Effector memory CD4-positive, alpha-beta T cell (primary cell): ENCODE data around the gene OR2B6.

Experiments used
- DNase-seq, 3 donors: peaks; one replicate each; pipeline ENCODE4 v3.0.0-alpha.2; 2020
- H3K27ac ChIP-seq: 2 replicates; pipeline ENCODE4 v1.7.0; 2013; ENCODE audit warnings: mild to moderate bottlenecking, low read length, moderate library complexity; ENCODE audit not compliant: insufficient read depth, poor library complexity, severe bottlenecking
- H3K27me3 ChIP-seq: replicated peaks from 2 replicates; pipeline ENCODE4 v1.7.0; 2013; ENCODE audit warnings: mild to moderate bottlenecking, low read length; ENCODE audit not compliant: insufficient read depth, control insufficient read depth, poor library complexity, severe bottlenecking
- H3K36me3 ChIP-seq: 2 replicates; pipeline ENCODE4 v1.7.0; 2013; ENCODE audit warnings: mild to moderate bottlenecking, low read length, moderate library complexity; ENCODE audit not compliant: control insufficient read depth, insufficient read depth
- H3K4me1 ChIP-seq: 2 replicates; pipeline ENCODE4 v1.7.0; 2013; ENCODE audit warnings: low read length, mild to moderate bottlenecking; ENCODE audit not compliant: control insufficient read depth, insufficient read depth, poor library complexity, severe bottlenecking
- H3K4me3 ChIP-seq: 2 replicates; pipeline ENCODE4 v1.7.0; 2013; ENCODE audit warnings: low read length, low read depth, mild to moderate bottlenecking; ENCODE audit not compliant: insufficient read depth, poor library complexity, severe bottlenecking
- H3K9me3 ChIP-seq: 2 replicates; pipeline ENCODE4 v1.7.0; 2013; ENCODE audit warnings: mild to moderate bottlenecking, low read length, moderate library complexity; ENCODE audit not compliant: control insufficient read depth

OR2B6 gene

GRCh38 chr6:27986928-27987725 lies 30.1 kb downstream of the OR2B6 start:
- DNase-seq: no peak
- H3K27ac ChIP-seq: no peak overlapping the region
- H3K27me3 ChIP-seq: peaks cover 3% of the 10 kb centered on the region
- no peaks in the 10 kb centered on the region for H3K9me3 ChIP-seq
- H3K36me3 ChIP-seq: no peaks in the 10 kb centered on the region
- no peaks in the 10 kb centered on the region for H3K4me1 ChIP-seq
- H3K4me3 ChIP-seq: no peak overlapping the region

DNA sequence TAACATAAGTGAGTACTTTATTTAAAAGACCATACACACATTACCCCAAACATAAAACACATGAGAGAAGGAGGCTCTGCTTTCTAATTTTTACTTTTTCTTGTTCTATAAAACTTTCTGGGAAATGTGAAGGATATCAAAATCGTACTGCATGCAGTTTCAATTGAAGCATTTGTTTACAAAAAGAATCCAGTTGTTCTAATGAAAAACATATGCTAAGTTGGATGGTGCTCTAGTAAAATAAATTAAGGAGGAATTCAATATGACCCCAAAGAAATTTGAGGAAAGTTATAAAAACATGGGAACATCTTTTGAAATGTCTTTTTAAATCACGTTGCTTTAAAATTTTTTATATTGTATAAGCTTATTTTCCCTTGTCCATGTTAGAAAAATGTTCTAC lies 37.6 kb downstream of the OR2B6 start:
- DNase-seq: no peak
- Histone ChIP-seq H3K36me3 (no peaks in the 10 kb centered on the region), H3K27me3 (no peaks in the 10 kb centered on the region), H3K9me3 (no peaks in the 10 kb centered on the region), H3K4me1 (no peaks in the 10 kb centered on the region), H3K27ac (no peak overlapping the region), H3K4me3 (no peak overlapping the region)

- no peaks in the 10 kb centered on the region for H3K36me3 ChIP-seq
- H3K27me3 ChIP-seq: no peaks in the 10 kb centered on the region
- H3K4me3 ChIP-seq: no peak overlapping the region
- no peaks in the 10 kb centered on the region for H3K4me1 ChIP-seq
- DNase-seq: no peak
- no peaks in the 10 kb centered on the region for H3K9me3 ChIP-seq
- H3K27ac ChIP-seq: no peak overlapping the region
These were observed 43.5 kb downstream of the OR2B6 start for GRCh38 chr6:28000351-28001045.

GRCh38 chr6:28001351-28001750 lies 44.3 kb downstream of the OR2B6 start:
- DNase-seq: no peak
- no peaks in the 10 kb centered on the region for H3K27me3 ChIP-seq
- no peak overlapping the region for H3K4me3 ChIP-seq
- no peaks in the 10 kb centered on the region for H3K4me1 ChIP-seq
- H3K9me3 ChIP-seq: no peaks in the 10 kb centered on the region
- no peak overlapping the region for H3K27ac ChIP-seq
- no peaks in the 10 kb centered on the region for H3K36me3 ChIP-seq

DNA sequence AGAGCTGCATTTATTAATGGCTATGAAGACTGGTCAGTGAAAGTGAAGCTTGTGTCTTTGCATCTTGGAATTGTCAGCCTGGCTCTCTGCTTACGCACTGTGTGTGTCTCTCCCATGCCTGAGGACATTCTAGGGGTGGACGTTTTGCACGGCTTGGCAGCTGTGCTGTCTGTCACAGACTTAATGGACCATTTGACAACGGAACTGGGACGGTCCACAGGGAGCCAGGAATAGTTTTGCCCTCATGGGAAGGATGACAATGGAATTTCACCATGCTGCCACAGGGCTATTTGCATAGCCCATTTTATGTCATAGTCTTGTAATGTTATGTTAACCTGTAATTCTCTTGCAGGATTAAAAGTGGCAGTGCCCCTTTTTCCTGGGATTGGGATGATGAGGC lies 44.7 kb downstream of the OR2B6 start:
- no peaks in the 10 kb centered on the region for H3K9me3 ChIP-seq
- DNase-seq: no peak
- no peak overlapping the region for H3K27ac ChIP-seq
- H3K4me1 ChIP-seq: no peaks in the 10 kb centered on the region
- H3K36me3 ChIP-seq: no peaks in the 10 kb centered on the region
- no peak overlapping the region for H3K4me3 ChIP-seq
- H3K27me3 ChIP-seq: no peaks in the 10 kb centered on the region

GRCh38 chr6:28002161-28002560 lies 45.1 kb downstream of the OR2B6 start:
- no peaks in the 10 kb centered on the region for H3K4me1 ChIP-seq
- no peak overlapping the region for H3K4me3 ChIP-seq
- H3K27ac ChIP-seq: no peak overlapping the region
- no peaks in the 10 kb centered on the region for H3K36me3 ChIP-seq
- no peaks in the 10 kb centered on the region for H3K9me3 ChIP-seq
- DNase-seq: no peak
- no peaks in the 10 kb centered on the region for H3K27me3 ChIP-seq

GRCh38 chr6:28003059-28003458 lies 46.0 kb downstream of the OR2B6 start:
- no peaks in the 10 kb centered on the region for H3K36me3 ChIP-seq
- H3K9me3 ChIP-seq: no peaks in the 10 kb centered on the region
- H3K27me3 ChIP-seq: no peaks in the 10 kb centered on the region
- no peak overlapping the region for H3K27ac ChIP-seq
- H3K4me3 ChIP-seq: no peak overlapping the region
- no peaks in the 10 kb centered on the region for H3K4me1 ChIP-seq
- no peak for DNase-seq

GRCh38 chr6:28003661-28004060 lies 46.6 kb downstream of the OR2B6 start:
- Histone ChIP-seq H3K4me3 (no peak overlapping the region), H3K27ac (no peak overlapping the region), H3K36me3 (no peaks in the 10 kb centered on the region), H3K9me3 (no peaks in the 10 kb centered on the region), H3K27me3 (no peaks in the 10 kb centered on the region), H3K4me1 (no peaks in the 10 kb centered on the region)
- no peak for DNase-seq

- Histone ChIP-seq H3K4me3 (no peak overlapping the region), H3K27ac (no peak overlapping the region), H3K36me3 (no peaks in the 10 kb centered on the region), H3K27me3 (no peaks in the 10 kb centered on the region), H3K9me3 (no peaks in the 10 kb centered on the region), H3K4me1 (no peaks in the 10 kb centered on the region)
- no peak for DNase-seq
These were observed 47.5 kb downstream of the OR2B6 start for GRCh38 chr6:28004350-28005151.
